Heart left ventricle (tissue), 13 donors: ENCODE measurements around the gene NOS1AP.
A peak's percentile ranks its signal among the peaks of the same experiment; 100 is the strongest.

Experiments
- CTCF ChIP-seq, 12 donors: fragments of 200-600 bp; sonication (generic) in 4 of 12; IDR thresholded peaks; one replicate each; pipeline versions ENCODE4 v1.5.0 to v1.8.0; 2018 to 2022; ENCODE audit warnings: antibody characterized with exemption in 12 of 12, mild to moderate bottlenecking in 5 of 12
- POLR2A ChIP-seq, 2 donors: fragments of 450-650 bp; IDR thresholded peaks; one replicate each; pipeline ENCODE4 v1.6.1; 2017; ENCODE audit warnings: antibody characterized with exemption in 2 of 2, mild to moderate bottlenecking in 2 of 2, moderate library complexity in 2 of 2
- donor health status: ischemic (EF 13 %, LVEDD 7.1; RV severe dilation, severe dysfunction).
- donor health status: DM: no; HTN: yes; CAD: no.
- donor health status: DM: no; HTN: no; CAD: no.
- donor health status: ischemic (EF 25% LVEDD 6.9; RV normal size, moderate dysfunction).
- donor health status: ischemic (EF 25% LVEDD 5.7; RV mildly dilated, moderate dysfunction).
- donor health status: ischemic (EF 35%, LVEDD 5.7; RV mildly dilated, moderate dysfunction).
- donor health status: nonischemic (EF 11% LVEDD 7.7; RV severe dilation, severe dysfunction).
- donor health status: DM: yes; HTN: yes; CAD: no.
- donor health status: PGD.
- donor health status: ischemic (EF 29% LVEDD 5.4; RV normal size, mild dysfunction).
- donor health status: nonischemic (EF 23%, LVEDD 6.1; RV moderate dilation, normal function).

DNA sequence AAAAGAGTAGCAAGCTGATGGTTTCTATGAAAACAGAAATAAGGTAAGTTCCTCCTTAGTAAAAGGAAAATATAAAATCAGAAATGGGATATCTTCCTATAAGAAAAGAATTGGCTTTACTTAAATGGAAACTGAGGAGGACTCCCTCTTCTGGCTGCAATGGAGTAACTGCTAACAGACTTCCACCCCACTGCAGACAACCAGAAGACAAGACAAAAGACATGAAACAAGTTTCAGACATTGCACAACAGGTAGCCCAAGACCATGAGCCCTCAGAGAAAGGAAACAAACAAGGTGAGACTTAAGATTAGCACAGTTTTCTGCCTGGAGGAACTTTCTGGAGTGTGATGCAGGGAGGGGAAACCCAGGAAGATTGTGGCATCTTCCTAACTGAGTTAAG, 28.8 kb upstream of the NOS1AP start:
- TF ChIP-seq CTCF (IDR thresholded peaks at IDR 0.05) (peak in 6 of 12 donors; percentile 11 to 40 (median 23)), POLR2A (IDR thresholded peaks at IDR 0.05) (no peak)
